Activated effector memory CD4-positive, alpha-beta T cell treated with anti-CD3 and anti-CD28 coated beads, Interleukin-2, amount 50 U/mL, for 16 hours (primary cell): ENCODE data around the gene CCDC159.

ENCODE experiments used
- DNase-seq: peaks from one replicate; pipeline ENCODE4 v3.0.0-alpha.2; 2020

The CCDC159 gene

DNA sequence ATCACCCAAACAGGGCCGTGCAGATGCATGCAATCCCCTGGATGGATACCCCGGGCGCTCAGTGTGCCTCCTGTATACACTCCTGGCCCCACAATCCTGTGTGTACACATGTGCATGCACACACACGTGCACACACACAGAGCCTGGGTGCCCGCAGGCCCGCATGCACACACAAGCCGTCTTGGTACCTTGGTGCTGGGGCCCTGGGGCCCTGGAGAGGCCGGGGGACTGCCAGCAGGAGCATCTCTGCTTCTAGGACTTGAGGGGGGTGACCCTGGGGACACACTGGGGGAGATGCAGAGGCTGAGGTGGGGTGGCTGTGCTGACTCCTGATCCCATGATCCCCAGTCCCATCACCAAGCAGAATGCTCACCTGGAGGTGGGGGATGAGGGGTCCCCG lies 53.3 kb downstream of the CCDC159 start:
- no peak for DNase-seq

DNA sequence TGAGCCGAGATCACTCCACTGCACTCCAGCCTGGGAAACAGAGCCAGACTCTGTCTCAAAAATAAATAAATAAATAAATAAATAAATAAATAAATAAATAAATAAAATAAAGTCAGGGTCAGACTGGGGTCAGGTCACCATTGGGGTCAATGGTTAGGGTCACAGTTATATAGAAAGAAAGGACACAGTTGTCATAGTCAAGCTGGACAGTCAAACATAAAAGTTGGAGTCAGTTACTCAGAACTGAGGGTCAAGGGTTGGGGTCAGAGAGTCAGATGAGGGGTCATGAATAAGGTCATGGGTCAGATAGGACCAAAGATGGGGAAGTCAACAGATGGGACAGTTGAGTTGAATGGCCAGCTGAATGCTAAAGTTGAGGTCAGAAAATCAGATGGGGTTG lies 54.5 kb downstream of the CCDC159 start:
- no peak for DNase-seq

DNA sequence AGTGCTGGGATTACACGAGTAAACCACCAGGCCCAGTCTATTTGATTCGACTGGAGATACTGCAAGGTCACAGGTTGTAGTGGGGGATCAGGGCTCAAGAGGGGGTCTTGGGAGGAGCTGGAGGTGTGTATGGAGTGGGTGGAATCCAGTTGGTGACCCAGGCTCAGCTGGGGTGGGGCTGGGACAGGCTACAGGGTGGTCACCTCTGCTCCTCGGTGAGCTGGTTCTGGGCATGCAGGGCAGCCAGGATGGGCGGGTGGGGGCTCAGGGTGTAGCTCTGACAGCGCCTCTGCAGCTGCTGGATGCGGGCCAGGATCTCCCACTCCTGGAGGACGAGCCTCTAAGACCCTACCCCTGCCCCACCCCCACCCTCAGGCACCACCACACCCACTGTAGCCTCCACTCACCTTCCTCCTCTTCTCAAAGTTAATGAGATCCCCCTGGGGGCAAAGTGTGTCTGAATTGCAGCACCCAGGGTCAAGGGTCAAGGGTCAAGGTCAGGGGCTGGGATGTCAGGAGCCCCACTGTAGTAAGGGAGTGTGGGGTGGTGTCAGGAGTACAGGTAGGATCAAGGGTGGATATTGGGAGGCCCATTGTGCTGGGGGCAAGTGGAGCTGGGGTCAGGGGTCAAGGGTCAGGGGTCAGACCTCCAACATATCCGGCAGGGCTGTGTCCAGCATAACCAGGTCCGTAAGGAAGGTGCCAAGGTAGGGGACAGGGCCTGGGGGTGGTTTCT lies 55.7 kb downstream of the CCDC159 start:
- no peak for DNase-seq
